Astrocyte (in vitro differentiated cells and primary cell): ENCODE results near the gene MLN.

Source experiments
- EZH2 ChIP-seq: IDR thresholded peaks from 2 replicates; pipeline ENCODE4 v1.6.1; 2012; ENCODE audit warnings: mild to moderate bottlenecking, low read length, inconsistent platforms; ENCODE audit not compliant: insufficient read depth
- TF ChIP-seq, protein P1 (sequence below): IDR thresholded peaks from 2 replicates; pipeline ENCODE4 v1.5.1; 2011; ENCODE audit warnings: low read depth, mild to moderate bottlenecking, inconsistent platforms, low read length, moderate library complexity; ENCODE audit not compliant: insufficient read depth

DNA sequence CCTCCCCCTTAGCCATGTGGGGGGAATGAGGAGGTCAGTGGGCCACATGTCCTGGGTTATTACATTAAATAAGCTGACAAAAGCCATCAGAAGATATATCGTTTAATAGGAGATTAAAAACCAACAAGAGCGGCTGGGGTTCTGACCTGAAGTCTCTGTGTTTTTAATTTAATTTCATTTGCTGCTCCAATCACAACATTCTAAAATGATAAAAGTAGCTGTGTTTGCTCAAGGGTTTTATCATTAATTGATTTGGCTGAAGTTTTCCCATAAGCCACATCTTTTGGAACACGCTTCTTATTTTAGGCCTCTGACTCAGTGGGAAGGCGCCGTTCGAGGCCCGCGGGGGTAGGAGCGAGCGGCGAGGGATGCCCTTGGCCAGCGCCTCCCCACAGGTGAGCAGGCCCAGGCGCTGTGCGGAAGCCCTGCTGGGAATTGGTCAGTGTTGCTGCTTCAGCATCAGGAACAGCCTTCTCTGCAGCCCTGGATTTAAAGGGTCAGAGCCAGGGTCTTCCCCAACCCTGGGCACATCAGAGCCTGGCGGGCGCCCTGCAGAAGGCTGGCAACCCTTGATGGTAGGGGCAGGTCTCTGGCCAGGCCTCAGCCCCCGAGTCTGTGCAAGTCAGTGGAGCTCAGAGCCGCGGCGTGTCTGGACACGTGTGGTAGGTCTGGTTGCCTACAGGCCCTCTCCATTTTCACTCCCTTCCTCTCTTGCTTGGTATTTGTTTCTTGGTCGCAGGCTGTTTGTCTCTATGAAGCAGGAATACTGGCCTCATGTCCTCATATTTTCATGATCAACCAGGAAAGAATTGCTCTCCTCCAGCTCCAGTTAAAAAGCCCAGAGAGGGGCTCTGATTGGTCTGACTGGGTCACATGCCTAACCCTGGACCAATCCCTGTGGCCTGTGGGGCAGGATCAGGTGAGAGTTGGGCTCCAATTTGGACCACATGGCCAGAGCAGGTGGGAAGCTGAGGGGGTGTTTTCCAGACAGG, 30.9 kb upstream of the MLN start:
- TF ChIP-seq, protein P1, sequence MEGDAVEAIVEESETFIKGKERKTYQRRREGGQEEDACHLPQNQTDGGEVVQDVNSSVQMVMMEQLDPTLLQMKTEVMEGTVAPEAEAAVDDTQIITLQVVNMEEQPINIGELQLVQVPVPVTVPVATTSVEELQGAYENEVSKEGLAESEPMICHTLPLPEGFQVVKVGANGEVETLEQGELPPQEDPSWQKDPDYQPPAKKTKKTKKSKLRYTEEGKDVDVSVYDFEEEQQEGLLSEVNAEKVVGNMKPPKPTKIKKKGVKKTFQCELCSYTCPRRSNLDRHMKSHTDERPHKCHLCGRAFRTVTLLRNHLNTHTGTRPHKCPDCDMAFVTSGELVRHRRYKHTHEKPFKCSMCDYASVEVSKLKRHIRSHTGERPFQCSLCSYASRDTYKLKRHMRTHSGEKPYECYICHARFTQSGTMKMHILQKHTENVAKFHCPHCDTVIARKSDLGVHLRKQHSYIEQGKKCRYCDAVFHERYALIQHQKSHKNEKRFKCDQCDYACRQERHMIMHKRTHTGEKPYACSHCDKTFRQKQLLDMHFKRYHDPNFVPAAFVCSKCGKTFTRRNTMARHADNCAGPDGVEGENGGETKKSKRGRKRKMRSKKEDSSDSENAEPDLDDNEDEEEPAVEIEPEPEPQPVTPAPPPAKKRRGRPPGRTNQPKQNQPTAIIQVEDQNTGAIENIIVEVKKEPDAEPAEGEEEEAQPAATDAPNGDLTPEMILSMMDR = no peak
- TF ChIP-seq EZH2 = no peak
